GM21619 (cell line): ENCODE results near the gene SAMD7.

Experiments
- ATAC-seq: cut with Tn5 transposase; IDR thresholded peaks from one replicate; pipeline ENCODE4 v1.9.1; 2021; ENCODE audit not compliant: unreplicated experiment

Gene SAMD7

GRCh38 chr3:169911272-169911671 is at the start of gene SAMD7:
Gene SAMD7, plus strand, starts transcription at chr3:169911572. Its CDS starts 7,927 bp downstream, at chr3:169919499.
- no peak for ATAC-seq

- no peak for ATAC-seq
Observed at GRCh38 chr3:169861871-169862270, 49.5 kb upstream of the SAMD7 start.

- no peak for ATAC-seq
Observed at GRCh38 chr3:169863458-169863899, 47.9 kb upstream of the SAMD7 start.

GRCh38 chr3:169864270-169864669 is 47.1 kb upstream of the SAMD7 start:
- no peak for ATAC-seq

GRCh38 chr3:169865176-169865767 is 46.1 kb upstream of the SAMD7 start:
- no peak for ATAC-seq

GRCh38 chr3:169867584-169868210 is 43.7 kb upstream of the SAMD7 start:
- no peak for ATAC-seq

- no peak for ATAC-seq
Observed at GRCh38 chr3:169868369-169868768, 43.0 kb upstream of the SAMD7 start.

GRCh38 chr3:169869484-169870220 is 41.7 kb upstream of the SAMD7 start, which contains the start of gene LRRC31:
Gene LRRC31, minus strand, starts transcription at chr3:169869935. Its CDS starts 128 bp downstream, at chr3:169869807.
- no peak for ATAC-seq

GRCh38 chr3:169871129-169871886 is 40.1 kb upstream of the SAMD7 start:
- peak; percentile 62 for ATAC-seq

- ATAC-seq: no peak
Observed at GRCh38 chr3:169879013-169879557, 32.3 kb upstream of the SAMD7 start.

GRCh38 chr3:169879845-169880575 is 31.4 kb upstream of the SAMD7 start:
- ATAC-seq: no peak

GRCh38 chr3:169880576-169881250 is 30.7 kb upstream of the SAMD7 start:
- ATAC-seq: no peak

GRCh38 chr3:169886671-169887070 is 24.7 kb upstream of the SAMD7 start:
- no peak for ATAC-seq

- no peak for ATAC-seq
Observed at GRCh38 chr3:169891886-169892285, 19.5 kb upstream of the SAMD7 start.

- ATAC-seq: no peak
Observed at GRCh38 chr3:169894110-169894509, 17.3 kb upstream of the SAMD7 start.

GRCh38 chr3:169895072-169895471 is 16.3 kb upstream of the SAMD7 start:
- no peak for ATAC-seq

- ATAC-seq: no peak
Observed at GRCh38 chr3:169897284-169897683, 14.1 kb upstream of the SAMD7 start.

- ATAC-seq: no peak
Observed at GRCh38 chr3:169901453-169901852, 9.9 kb upstream of the SAMD7 start.

GRCh38 chr3:169905404-169905803 is 6.0 kb upstream of the SAMD7 start:
- ATAC-seq: no peak

GRCh38 chr3:169907476-169907875 is 3.9 kb upstream of the SAMD7 start:
- ATAC-seq: no peak
